NCI-H82 treated with DMSO at 0.1 percent for 48 hours (cell line): ENCODE data around the gene ADAM12.

Source experiments
- DNase-seq: peaks from one replicate; lab custom pipeline; 2025; ENCODE audit not compliant: unreplicated experiment; lab: John Stamatoyannopoulos, UW

ADAM12 gene

GRCh38 chr10:126037946-126038345 is 350.3 kb downstream of the ADAM12 start:
- DNase-seq = no peak

- no peak for DNase-seq
These were observed 351.8 kb downstream of the ADAM12 start for GRCh38 chr10:126036515-126036914.

GRCh38 chr10:126034586-126034985 is 353.7 kb downstream of the ADAM12 start:
- no peak for DNase-seq

GRCh38 chr10:126029999-126030398 is 358.3 kb downstream of the ADAM12 start:
- DNase-seq = no peak

GRCh38 chr10:126027692-126028091 is 360.6 kb downstream of the ADAM12 start:
- DNase-seq = no peak

- no peak for DNase-seq
These were observed 365.4 kb downstream of the ADAM12 start for GRCh38 chr10:126022841-126023240.

- peak; percentile 3 for DNase-seq
These were observed 366.3 kb downstream of the ADAM12 start for GRCh38 chr10:126021833-126022500.

- no peak for DNase-seq
These were observed 370.2 kb downstream of the ADAM12 start for GRCh38 chr10:126017961-126018560.

- no peak for DNase-seq
These were observed 371.4 kb downstream of the ADAM12 start for GRCh38 chr10:126016882-126017281.

GRCh38 chr10:126016156-126016805 is 372.0 kb downstream of the ADAM12 start:
- no peak for DNase-seq

GRCh38 chr10:126015413-126015812 is 372.9 kb downstream of the ADAM12 start:
- DNase-seq = no peak

GRCh38 chr10:126014309-126014708 is 374.0 kb downstream of the ADAM12 start:
- no peak for DNase-seq

- no peak for DNase-seq
These were observed 374.6 kb downstream of the ADAM12 start for GRCh38 chr10:126013489-126014281.

- no peak for DNase-seq
These were observed 375.8 kb downstream of the ADAM12 start for GRCh38 chr10:126012485-126012884.

GRCh38 chr10:126011995-126012394 is 376.3 kb downstream of the ADAM12 start:
- DNase-seq = no peak

GRCh38 chr10:126009650-126010049 is 378.6 kb downstream of the ADAM12 start:
- DNase-seq = no peak

GRCh38 chr10:126006906-126007305 is 381.4 kb downstream of the ADAM12 start:
- DNase-seq = no peak

GRCh38 chr10:126006264-126006663 is 382.0 kb downstream of the ADAM12 start:
- DNase-seq = no peak

GRCh38 chr10:126004752-126005151 is 383.5 kb downstream of the ADAM12 start:
- DNase-seq = no peak

- no peak for DNase-seq
These were observed 386.7 kb downstream of the ADAM12 start for GRCh38 chr10:126001576-126001975.

GRCh38 chr10:125999694-126000093 is 388.6 kb downstream of the ADAM12 start:
- no peak for DNase-seq

- DNase-seq = no peak
These were observed 390.7 kb downstream of the ADAM12 start for GRCh38 chr10:125997586-125997985.
